T-helper 1 cell treated with Interleukin-12 subunit alpha and Interleukin-12 subunit beta and Interleukin-4 antibody, amounts not matched to agents 30 μg/mL and 1 μg/mL, for 36 hours (primary cell): Measurements from ENCODE around the gene TMEM250.

ENCODE experiments used
- H3K27ac Mint-ChIP-seq: one replicate; pipeline ENCODE4 v1.8.0; 2021; ENCODE audit warnings: mild to moderate bottlenecking, mixed read lengths
- H3K27me3 Mint-ChIP-seq: one replicate; pipeline ENCODE4 v1.8.0; 2021; ENCODE audit warnings: low read depth, mixed read lengths
- H3K36me3 Mint-ChIP-seq: one replicate; pipeline ENCODE4 v1.8.0; 2021; ENCODE audit warnings: low read depth, mixed read lengths
- H3K4me1 Mint-ChIP-seq: one replicate; pipeline ENCODE4 v1.8.0; 2021; ENCODE audit warnings: low read depth, mixed read lengths
- H3K4me3 Mint-ChIP-seq: one replicate; pipeline ENCODE4 v1.8.0; 2021; ENCODE audit warnings: mild to moderate bottlenecking, moderate library complexity, mixed read lengths
- H3K9me3 Mint-ChIP-seq: one replicate; pipeline ENCODE4 v1.8.0; 2021; ENCODE audit warnings: mixed read lengths

The TMEM250 gene, protein sequence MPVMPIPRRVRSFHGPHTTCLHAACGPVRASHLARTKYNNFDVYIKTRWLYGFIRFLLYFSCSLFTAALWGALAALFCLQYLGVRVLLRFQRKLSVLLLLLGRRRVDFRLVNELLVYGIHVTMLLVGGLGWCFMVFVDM

DNA sequence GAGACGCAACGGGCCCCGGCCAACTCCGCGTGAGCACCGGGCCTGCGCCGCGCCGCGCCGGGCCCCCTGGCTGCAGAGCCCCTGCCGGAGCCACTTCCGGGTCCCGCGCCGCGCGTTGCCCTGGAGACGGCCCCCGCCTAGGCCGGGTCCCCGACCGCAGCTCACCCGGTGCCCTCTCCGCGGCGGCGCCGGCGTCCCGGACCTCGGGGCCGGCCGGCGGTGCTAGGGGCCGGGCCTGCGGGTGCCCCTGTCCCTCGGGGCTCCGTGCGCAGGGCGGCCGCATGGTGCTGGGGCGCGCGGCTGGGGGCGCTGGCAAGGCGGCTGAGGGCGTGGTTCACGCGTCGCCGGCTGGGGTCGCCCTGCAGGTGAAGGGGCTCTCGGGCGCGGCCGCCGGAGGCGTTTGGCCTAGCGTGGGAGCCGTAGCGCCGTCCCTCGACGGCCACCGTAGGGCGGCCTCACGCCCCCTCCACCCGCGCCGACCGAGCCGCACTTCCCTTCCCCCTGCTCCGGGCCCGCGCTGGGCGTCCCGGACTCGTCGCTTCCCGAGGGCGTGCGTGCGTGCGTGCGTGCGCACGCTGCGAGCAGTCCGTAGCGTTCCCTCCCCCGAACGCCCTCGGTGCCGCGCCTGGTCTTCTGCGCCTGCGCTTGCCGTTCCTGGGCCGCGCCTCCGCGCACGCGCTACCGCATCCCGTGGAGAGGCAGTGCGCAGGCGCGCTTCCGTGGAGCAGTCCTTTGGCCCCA, at the start of gene TMEM250:
Gene TMEM250, minus strand, starts transcription at position 556 of the 741 bp plus-strand sequence. CDS start 1,975 bp downstream, outside the sequence.
- Mint-ChIP-seq H3K36me3 (peaks cover 4% of the 10 kb centered on the region), H3K4me3 (peak within 1 kb of the TSS; percentile 82), H3K27me3 (no peaks in the 10 kb centered on the region), H3K27ac (peak within 1 kb of the TSS; percentile 65), H3K9me3 (no peaks in the 10 kb centered on the region), H3K4me1 (peaks cover 12% of the 10 kb centered on the region)

DNA sequence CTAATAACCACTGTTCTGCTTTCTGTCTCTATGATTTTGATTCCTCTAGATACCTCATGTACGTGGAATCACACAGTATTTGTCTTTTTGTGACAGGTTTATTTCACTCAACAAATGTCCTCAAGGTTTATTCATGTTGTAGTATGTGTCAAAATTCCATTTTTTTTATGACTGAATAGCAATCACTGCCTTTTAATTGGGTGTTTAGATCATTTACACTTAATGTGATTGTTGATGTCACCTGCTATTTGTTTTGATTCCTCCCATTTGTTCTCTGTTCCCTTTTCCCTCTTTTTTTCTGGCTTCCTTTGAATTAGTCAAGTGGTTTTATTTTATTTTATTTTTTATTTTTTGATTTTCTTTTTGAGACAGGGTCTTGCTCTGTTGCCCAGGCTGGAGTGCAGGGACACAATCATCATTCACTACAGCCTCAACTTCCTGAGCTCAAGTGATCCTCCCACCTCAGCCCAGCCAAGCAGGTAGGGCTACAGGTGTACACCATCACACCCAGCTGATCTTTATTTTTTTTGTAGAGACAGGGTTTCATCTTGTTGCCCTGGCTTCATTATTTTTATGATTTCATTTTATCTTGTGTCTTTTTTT, 44.7 kb upstream of the TMEM250 start:
- Mint-ChIP-seq H3K36me3 (no peaks in the 10 kb centered on the region), H3K4me1 (no peaks in the 10 kb centered on the region), H3K9me3 (no peaks in the 10 kb centered on the region), H3K27me3 (no peaks in the 10 kb centered on the region), H3K4me3 (no peak overlapping the region), H3K27ac (no peak overlapping the region)

GRCh38 chr9:136160995-136161610, 42.4 kb upstream of the TMEM250 start:
- Mint-ChIP-seq H3K27ac (no peak overlapping the region), H3K27me3 (no peaks in the 10 kb centered on the region), H3K4me1 (no peaks in the 10 kb centered on the region), H3K36me3 (no peaks in the 10 kb centered on the region), H3K9me3 (no peaks in the 10 kb centered on the region), H3K4me3 (no peak overlapping the region)

GRCh38 chr9:136160381-136160841, 41.7 kb upstream of the TMEM250 start:
- no peaks in the 10 kb centered on the region for H3K36me3 Mint-ChIP-seq
- H3K27ac Mint-ChIP-seq = no peak overlapping the region
- no peaks in the 10 kb centered on the region for H3K9me3 Mint-ChIP-seq
- H3K4me3 Mint-ChIP-seq = no peak overlapping the region
- no peaks in the 10 kb centered on the region for H3K4me1 Mint-ChIP-seq
- H3K27me3 Mint-ChIP-seq = no peaks in the 10 kb centered on the region

DNA sequence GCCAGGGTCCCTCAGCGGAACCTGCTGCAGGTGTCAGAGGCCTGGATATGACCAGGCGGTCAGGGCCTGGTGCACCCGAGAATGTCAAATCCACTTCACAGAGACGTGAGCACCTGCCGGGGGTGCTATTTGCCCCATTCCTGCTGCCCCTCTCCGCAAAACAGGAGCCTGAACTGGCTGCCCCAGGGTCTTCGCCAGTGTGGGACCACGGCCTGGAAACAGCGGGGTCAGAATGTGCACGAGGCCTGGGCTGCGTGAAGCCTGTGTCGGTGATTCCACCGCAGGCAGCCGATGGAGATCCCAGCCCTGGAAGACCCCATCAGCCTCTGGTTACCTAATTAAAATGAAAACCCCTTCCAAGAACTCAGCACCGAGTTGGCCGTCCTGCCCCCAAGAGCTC, 41.2 kb upstream of the TMEM250 start:
- no peaks in the 10 kb centered on the region for H3K36me3 Mint-ChIP-seq
- no peak overlapping the region for H3K4me3 Mint-ChIP-seq
- H3K27ac Mint-ChIP-seq = no peak overlapping the region
- H3K27me3 Mint-ChIP-seq = no peaks in the 10 kb centered on the region
- no peaks in the 10 kb centered on the region for H3K9me3 Mint-ChIP-seq
- no peaks in the 10 kb centered on the region for H3K4me1 Mint-ChIP-seq

DNA sequence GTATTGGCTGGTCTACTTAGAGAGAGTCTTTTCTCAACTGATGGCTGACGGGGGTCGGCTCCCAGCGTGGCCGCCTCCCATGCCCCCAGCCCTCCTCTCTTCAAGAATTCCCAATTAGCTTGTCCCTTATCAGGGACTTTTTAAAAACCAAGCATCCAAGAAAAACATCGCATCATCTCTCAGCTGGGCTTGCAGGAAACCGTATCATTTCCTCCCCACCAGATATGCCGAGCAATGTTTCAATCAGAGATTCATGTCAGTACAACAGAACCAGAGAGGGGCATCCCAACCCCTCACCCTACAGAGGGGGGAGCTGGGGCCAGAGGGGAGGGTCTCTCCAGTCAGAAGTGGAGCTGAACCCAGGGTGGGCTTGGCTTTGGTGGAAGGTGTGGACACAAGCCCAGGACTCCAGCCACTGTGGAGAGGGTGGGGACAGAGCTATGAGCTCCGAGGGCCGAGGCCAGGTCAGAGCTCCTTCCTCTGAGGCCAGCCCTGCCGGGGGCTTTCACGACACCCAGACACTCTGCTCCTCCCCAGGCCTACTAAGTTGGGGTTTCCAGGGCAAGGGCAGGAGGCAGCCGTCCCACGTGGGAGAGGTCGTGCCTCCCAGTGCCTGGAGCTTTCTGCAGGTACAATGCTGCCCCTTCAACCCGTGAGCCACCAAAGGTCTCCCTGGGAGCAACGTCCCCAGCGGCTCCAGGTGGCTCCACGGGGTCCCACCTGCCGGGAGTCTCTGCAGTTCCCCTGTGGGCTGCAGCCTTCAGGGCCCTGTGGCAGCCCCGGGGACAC, 39.0 kb upstream of the TMEM250 start:
- H3K4me1 Mint-ChIP-seq = no peaks in the 10 kb centered on the region
- no peak overlapping the region for H3K27ac Mint-ChIP-seq
- H3K27me3 Mint-ChIP-seq = no peaks in the 10 kb centered on the region
- H3K36me3 Mint-ChIP-seq = no peaks in the 10 kb centered on the region
- H3K4me3 Mint-ChIP-seq = no peak overlapping the region
- no peaks in the 10 kb centered on the region for H3K9me3 Mint-ChIP-seq

GRCh38 chr9:136156209-136157120, 37.8 kb upstream of the TMEM250 start:
- Mint-ChIP-seq H3K27me3 (no peaks in the 10 kb centered on the region), H3K4me1 (no peaks in the 10 kb centered on the region), H3K9me3 (no peaks in the 10 kb centered on the region), H3K36me3 (no peaks in the 10 kb centered on the region), H3K4me3 (no peak overlapping the region), H3K27ac (no peak overlapping the region)

- Mint-ChIP-seq H3K27ac (no peak overlapping the region), H3K36me3 (no peaks in the 10 kb centered on the region), H3K27me3 (no peaks in the 10 kb centered on the region), H3K4me3 (no peak overlapping the region), H3K9me3 (no peaks in the 10 kb centered on the region), H3K4me1 (no peaks in the 10 kb centered on the region)
These were observed 36.9 kb upstream of the TMEM250 start for GRCh38 chr9:136155576-136155975.

DNA sequence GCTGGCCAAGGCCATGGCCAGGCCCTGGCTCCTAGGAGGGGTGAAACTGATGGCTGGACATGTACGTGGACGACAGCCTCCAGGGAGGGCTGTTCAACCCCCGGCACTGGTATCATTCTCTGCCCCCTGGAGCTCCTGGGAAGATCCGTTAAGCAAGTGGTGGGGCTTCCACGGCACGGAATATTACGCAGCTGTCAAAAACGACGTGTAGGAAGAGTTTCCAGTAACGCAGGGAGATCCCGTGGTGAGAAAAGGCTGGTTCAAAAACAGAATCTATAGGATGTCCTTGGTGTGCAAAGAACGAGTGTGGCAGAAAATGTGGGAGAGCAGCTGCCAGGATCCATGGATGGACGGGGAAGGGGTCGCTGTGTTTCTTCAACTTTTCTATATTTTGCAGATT, 36.3 kb upstream of the TMEM250 start:
- H3K36me3 Mint-ChIP-seq = no peaks in the 10 kb centered on the region
- no peaks in the 10 kb centered on the region for H3K4me1 Mint-ChIP-seq
- H3K27ac Mint-ChIP-seq = no peak overlapping the region
- H3K9me3 Mint-ChIP-seq = no peaks in the 10 kb centered on the region
- no peak overlapping the region for H3K4me3 Mint-ChIP-seq
- H3K27me3 Mint-ChIP-seq = no peaks in the 10 kb centered on the region

DNA sequence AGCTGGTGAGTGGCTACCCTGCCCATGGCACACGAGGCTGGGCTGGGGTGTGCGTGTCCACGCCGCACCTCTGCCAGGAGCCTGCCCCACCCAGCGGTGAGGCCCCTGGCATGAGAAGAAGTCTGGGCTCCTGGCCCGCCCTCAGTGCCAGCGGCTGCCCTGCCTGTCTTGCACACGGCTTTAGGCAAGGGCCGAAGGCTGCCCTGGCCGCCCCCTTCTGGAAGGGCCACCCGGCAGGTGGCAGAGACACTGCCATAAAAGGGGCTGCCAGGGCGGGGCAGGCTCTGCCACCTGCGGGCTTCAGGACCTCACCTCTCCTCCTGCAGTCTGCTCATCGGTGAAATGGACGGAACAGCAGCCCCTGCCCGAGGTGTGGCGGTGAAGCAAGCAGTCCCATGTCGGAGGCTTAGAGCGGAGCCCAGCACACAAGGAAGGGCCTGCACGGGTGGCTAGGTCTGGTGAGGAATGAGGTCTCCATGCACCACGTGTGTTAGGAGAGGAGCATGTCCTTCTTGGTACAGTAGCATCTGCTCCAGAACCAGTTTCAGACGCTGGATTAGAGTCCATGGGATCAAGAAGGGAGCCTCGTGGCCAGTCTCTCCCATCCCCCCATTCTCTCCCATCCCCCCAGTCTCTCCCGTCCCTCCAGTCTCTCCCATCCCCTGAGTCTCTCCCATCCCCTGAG, 34.8 kb upstream of the TMEM250 start:
- Mint-ChIP-seq H3K36me3 (no peaks in the 10 kb centered on the region), H3K4me3 (no peak overlapping the region), H3K9me3 (no peaks in the 10 kb centered on the region), H3K27me3 (no peaks in the 10 kb centered on the region), H3K4me1 (no peaks in the 10 kb centered on the region), H3K27ac (no peak overlapping the region)

- Mint-ChIP-seq H3K4me1 (no peaks in the 10 kb centered on the region), H3K36me3 (no peaks in the 10 kb centered on the region), H3K27ac (no peak overlapping the region), H3K4me3 (no peak overlapping the region), H3K27me3 (no peaks in the 10 kb centered on the region), H3K9me3 (no peaks in the 10 kb centered on the region)
These were observed 34.3 kb upstream of the TMEM250 start for GRCh38 chr9:136152931-136153330.

GRCh38 chr9:136152543-136152866, 33.8 kb upstream of the TMEM250 start:
- Mint-ChIP-seq H3K27me3 (no peaks in the 10 kb centered on the region), H3K4me3 (no peak overlapping the region), H3K36me3 (no peaks in the 10 kb centered on the region), H3K27ac (no peak overlapping the region), H3K9me3 (no peaks in the 10 kb centered on the region), H3K4me1 (no peaks in the 10 kb centered on the region)

- no peaks in the 10 kb centered on the region for H3K4me1 Mint-ChIP-seq
- no peaks in the 10 kb centered on the region for H3K27me3 Mint-ChIP-seq
- H3K4me3 Mint-ChIP-seq = no peak overlapping the region
- no peaks in the 10 kb centered on the region for H3K36me3 Mint-ChIP-seq
- H3K9me3 Mint-ChIP-seq = no peaks in the 10 kb centered on the region
- no peak overlapping the region for H3K27ac Mint-ChIP-seq
These were observed 33.3 kb upstream of the TMEM250 start for GRCh38 chr9:136151848-136152542.
